A549 (cell line): ENCODE data around the gene FSD1.

Experiments
- KDM1A ChIP-seq: fragments of 200-600 bp; sonication (generic); IDR thresholded peaks from 2 replicates; pipeline ENCODE4 v1.6.1; 2016; ENCODE audit warnings: low read depth, mild to moderate bottlenecking
- MAZ ChIP-seq: fragments of 150-350 bp; IDR thresholded peaks from 2 replicates; pipeline ENCODE4 v1.6.1; 2014; ENCODE audit warnings: antibody characterized with exemption, low read depth, low read length, borderline replicate concordance
- RCOR1 ChIP-seq: fragments of 150-350 bp; IDR thresholded peaks from 2 replicates; pipeline ENCODE4 v1.6.1; 2014; ENCODE audit warnings: antibody characterized with exemption, low read length, low read depth
- RFX5 ChIP-seq: fragments of 450-650 bp; IDR thresholded peaks from 2 replicates; pipeline ENCODE4 v1.7.1; 2014; ENCODE audit warnings: antibody characterized with exemption, mild to moderate bottlenecking, moderate library complexity
- TF ChIP-seq, protein P1 (sequence below): IDR thresholded peaks from 2 replicates; pipeline ENCODE4 v1.6.1; 2012
- TF ChIP-seq, protein P2 (sequence below): fragments of >200 bp; sonication (Bioruptor Twin); formaldehyde crosslinking; IDR thresholded peaks from 3 replicates; pipeline ENCODE4 v1.5.1; 2016

DNA sequence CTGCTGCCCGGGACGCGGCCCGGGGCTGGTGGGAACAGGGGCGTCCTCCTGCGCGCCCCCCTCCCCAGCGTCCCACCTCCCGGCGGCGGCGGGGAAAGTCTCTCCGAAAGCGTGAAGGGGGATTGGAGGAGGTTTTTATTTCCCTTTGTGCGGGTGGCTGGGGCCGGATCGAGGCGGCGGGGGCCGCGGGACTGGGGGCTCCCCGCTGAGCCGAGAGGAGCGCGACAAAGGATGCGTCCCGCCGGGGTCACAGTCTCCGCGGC, 25.2 kb upstream of the FSD1 start:
- TF ChIP-seq, protein P1, sequence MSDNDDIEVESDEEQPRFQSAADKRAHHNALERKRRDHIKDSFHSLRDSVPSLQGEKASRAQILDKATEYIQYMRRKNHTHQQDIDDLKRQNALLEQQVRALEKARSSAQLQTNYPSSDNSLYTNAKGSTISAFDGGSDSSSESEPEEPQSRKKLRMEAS: no peak
- no peak for TF ChIP-seq MAZ
- no peak for TF ChIP-seq RFX5
- TF ChIP-seq RCOR1: no peak
- TF ChIP-seq, protein P2, sequence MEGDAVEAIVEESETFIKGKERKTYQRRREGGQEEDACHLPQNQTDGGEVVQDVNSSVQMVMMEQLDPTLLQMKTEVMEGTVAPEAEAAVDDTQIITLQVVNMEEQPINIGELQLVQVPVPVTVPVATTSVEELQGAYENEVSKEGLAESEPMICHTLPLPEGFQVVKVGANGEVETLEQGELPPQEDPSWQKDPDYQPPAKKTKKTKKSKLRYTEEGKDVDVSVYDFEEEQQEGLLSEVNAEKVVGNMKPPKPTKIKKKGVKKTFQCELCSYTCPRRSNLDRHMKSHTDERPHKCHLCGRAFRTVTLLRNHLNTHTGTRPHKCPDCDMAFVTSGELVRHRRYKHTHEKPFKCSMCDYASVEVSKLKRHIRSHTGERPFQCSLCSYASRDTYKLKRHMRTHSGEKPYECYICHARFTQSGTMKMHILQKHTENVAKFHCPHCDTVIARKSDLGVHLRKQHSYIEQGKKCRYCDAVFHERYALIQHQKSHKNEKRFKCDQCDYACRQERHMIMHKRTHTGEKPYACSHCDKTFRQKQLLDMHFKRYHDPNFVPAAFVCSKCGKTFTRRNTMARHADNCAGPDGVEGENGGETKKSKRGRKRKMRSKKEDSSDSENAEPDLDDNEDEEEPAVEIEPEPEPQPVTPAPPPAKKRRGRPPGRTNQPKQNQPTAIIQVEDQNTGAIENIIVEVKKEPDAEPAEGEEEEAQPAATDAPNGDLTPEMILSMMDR: no peak
- no peak for TF ChIP-seq KDM1A
